Transverse colon (tissue), 4 donors: ENCODE results near the gene PHRF1. TPM values are rescaled to one million over a fixed set of nuclear protein-coding genes. Genes with fewer than 3 reads are reported as not detected.

Experiments
- DNase-seq: peaks from one replicate; pipeline ENCODE4 v3.0.0-alpha.2; 2019
- H3K27ac ChIP-seq, 4 donors: fragments of 200-600 bp; sonication (generic); 2 replicates each; pipeline ENCODE4 v1.5.1; 2016 to 2018; ENCODE audit warnings: inconsistent platforms in 4 of 4
- H3K27me3 ChIP-seq: fragments of 200-600 bp; sonication (generic); 2 replicates; pipeline ENCODE4 v1.5.1; 2017; ENCODE audit warnings: inconsistent platforms
- H3K36me3 ChIP-seq, 4 donors: fragments of 200-600 bp; sonication (generic); 2 replicates each; pipeline ENCODE4 v1.5.1; 2017 to 2019; ENCODE audit warnings: inconsistent platforms in 4 of 4
- H3K4me1 ChIP-seq, 4 donors: fragments of 200-600 bp; sonication (generic); 2 replicates each; pipeline ENCODE4 v1.5.1; 2017 to 2020; ENCODE audit warnings: inconsistent platforms in 4 of 4
- H3K4me3 ChIP-seq, 4 donors: fragments of 200-600 bp; sonication (generic); 1 replicate in 1 of 4; 2 replicates in 3 of 4; pipeline versions ENCODE4 v1.5.1 to v1.6.1; 2017 to 2019; ENCODE audit warnings: inconsistent platforms in 4 of 4
- H3K9me3 ChIP-seq, 2 donors: fragments of 200-600 bp; sonication (generic); 2 replicates each; pipeline ENCODE4 v1.5.1; 2017 to 2019; ENCODE audit warnings: inconsistent platforms in 2 of 2
- EP300 ChIP-seq: sonication (generic); formaldehyde crosslinking; IDR thresholded peaks from one replicate; pipeline ENCODE4 v1.6.1; 2017; ENCODE audit warnings: antibody characterized with exemption, low read depth
- POLR2A ChIP-seq: fragments of 450-650 bp; IDR thresholded peaks from one replicate; pipeline ENCODE4 v1.6.1; 2016; ENCODE audit warnings: antibody characterized with exemption, mild to moderate bottlenecking, moderate library complexity
- POLR2AphosphoS5 ChIP-seq, 3 donors: sonication (generic); formaldehyde crosslinking; IDR thresholded peaks; one replicate each; pipeline ENCODE4 v1.6.1; 2016; ENCODE audit warnings: antibody characterized with exemption in 3 of 3
- WGBS, 2 donors: methylation state at CpG; one replicate each; pipeline ENCODE4 v1.1.5; 2018; ENCODE audit warnings: low coverage in 1 of 2; 5-methylcytosine and 5-hydroxymethylcytosine counted together
- in situ Hi-C, 4 donors: fragments of 200-750 bp; cut with MboI; loops; one replicate each; pipeline versions ENCODE4 v1.15.0 to v1.15.1; 2017; ENCODE audit warnings: low sequenced_read_pairs in 3 of 4, low pct_ligation_motif_present in 1 of 4, low pct_unique_long_range_greater_than_20kb in 1 of 4
- intact Hi-C: fragments of 100-400 bp; cut with DNase I; formaldehyde crosslinking; loops from one replicate; pipeline ENCODE4 v1.15.1; 2023; ENCODE audit warnings: low total_unique reads
- total RNA-seq, 4 donors: library from RNA; depleted of rRNA; stranded (reverse); fragments of >200 nt; gene quantifications; one replicate each; pipeline ENCODE4 v1.1.0, GENCODE V29; 2016
- TF ChIP-seq, protein P1 (sequence below), 5 experiments: fragments of 200-600 bp in 3 of 5; fragments of 450-650 bp in 2 of 5; sonication (generic) in 3 of 5; IDR thresholded peaks; 1 replicate in 2 of 5; 2 replicates in 3 of 5; pipeline ENCODE4 v1.5.1; 2016 to 2017; ENCODE audit warnings: antibody characterized with exemption in 5 of 5, inconsistent platforms in 3 of 5, mild to moderate bottlenecking in 2 of 5, moderate library complexity in 1 of 5

The PHRF1 gene
- total RNA-seq, 4 donors from 2014 or later: 28.4 to 60.6 (median 43.2) TPM

DNA sequence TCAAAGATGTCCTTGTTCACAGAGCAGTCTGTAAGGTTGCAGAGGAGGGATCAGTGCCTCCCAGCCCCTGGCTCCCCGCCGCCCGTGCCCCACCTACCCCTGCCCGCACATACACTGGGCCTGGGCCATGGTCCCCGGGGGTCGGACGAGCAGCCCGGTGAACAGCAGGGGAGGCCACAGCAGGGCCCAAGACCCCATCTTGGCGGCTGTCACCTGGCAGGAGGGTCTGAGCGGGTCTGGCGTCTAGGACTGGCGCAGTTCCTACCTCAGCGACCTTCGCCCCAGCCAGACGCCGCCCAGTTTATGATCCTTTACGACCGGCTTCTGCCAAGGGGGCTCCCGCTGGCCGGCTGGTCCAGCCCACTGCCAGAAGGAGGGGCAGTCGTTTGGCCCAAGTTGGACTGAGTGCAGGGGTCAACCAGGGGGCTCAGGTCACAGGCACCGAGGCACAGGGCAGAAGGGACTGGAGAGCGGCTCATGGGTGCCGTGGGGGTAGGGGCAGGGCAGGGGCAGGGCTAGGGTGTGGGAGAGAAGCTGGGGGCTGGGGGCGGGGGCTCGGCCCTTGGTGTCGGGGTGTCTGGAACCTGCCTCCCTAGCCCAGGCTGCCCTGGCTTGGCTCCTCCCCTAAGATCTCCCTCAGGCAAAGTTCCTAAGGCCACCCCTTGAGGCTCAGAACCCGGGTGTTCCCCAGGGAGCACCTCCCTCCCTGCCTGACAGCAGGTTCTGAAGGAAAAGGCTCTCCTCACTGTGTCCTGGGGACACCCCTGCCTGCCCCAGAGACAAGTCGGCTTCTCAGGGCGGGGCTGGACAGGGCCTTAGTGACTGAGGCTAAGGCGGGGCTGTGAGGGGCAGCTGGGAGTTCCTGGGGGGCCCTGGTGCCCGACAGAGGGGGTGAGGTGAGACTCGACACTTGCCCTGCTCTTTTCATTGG, 48.7 kb downstream of the PHRF1 start, which contains the start of gene CDHR5:
CDHR5 (minus strand) TSS at position 251 of the 931 bp plus-strand sequence; CDS start at position 198, 53 bp downstream.
- Histone ChIP-seq H3K27me3 (peaks cover 26% of the 10 kb centered on the region), H3K4me3 (peak within 1 kb of the TSS in 3 of 4 donors; percentile 37 to 52 (median 42)), H3K4me1 (peaks cover 6 to 22% (median 19%) of the 10 kb centered on the region in 4 donors), H3K9me3 (no peaks in the 10 kb centered on the region), H3K36me3 (no peaks in the 10 kb centered on the region), H3K27ac (peak within 1 kb of the TSS; percentile 82 to 91 (median 86))
- TF ChIP-seq, protein P1, sequence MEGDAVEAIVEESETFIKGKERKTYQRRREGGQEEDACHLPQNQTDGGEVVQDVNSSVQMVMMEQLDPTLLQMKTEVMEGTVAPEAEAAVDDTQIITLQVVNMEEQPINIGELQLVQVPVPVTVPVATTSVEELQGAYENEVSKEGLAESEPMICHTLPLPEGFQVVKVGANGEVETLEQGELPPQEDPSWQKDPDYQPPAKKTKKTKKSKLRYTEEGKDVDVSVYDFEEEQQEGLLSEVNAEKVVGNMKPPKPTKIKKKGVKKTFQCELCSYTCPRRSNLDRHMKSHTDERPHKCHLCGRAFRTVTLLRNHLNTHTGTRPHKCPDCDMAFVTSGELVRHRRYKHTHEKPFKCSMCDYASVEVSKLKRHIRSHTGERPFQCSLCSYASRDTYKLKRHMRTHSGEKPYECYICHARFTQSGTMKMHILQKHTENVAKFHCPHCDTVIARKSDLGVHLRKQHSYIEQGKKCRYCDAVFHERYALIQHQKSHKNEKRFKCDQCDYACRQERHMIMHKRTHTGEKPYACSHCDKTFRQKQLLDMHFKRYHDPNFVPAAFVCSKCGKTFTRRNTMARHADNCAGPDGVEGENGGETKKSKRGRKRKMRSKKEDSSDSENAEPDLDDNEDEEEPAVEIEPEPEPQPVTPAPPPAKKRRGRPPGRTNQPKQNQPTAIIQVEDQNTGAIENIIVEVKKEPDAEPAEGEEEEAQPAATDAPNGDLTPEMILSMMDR (IDR thresholded peaks at IDR 0.05): no peak
- TF ChIP-seq POLR2A (peak; percentile 81), EP300 (no peak), POLR2AphosphoS5 (IDR thresholded peaks at IDR 0.05) (peak; percentile 26 to 91 (median 90))
- intact Hi-C loops: no loop called here
- in situ Hi-C loops: no loop called here
- 48% methylated on average over 33 of the region's 33 CpGs; no CpG with 5 or more reads in 1 of the 2 donors for WGBS, 2 donors
- DNase-seq: peak; percentile 83

GRCh38 chr11:625636-626268, 49.5 kb downstream of the PHRF1 start:
- Histone ChIP-seq H3K27ac (peak overlapping the region; percentile 82 to 91 (median 86)), H3K36me3 (no peaks in the 10 kb centered on the region), H3K4me3 (peak overlapping the region in 1 of 4 donors; percentile 52), H3K27me3 (peaks cover 26% of the 10 kb centered on the region), H3K4me1 (peaks cover 6 to 22% (median 19%) of the 10 kb centered on the region in 4 donors), H3K9me3 (no peaks in the 10 kb centered on the region)
- TF ChIP-seq POLR2AphosphoS5 (IDR thresholded peaks at IDR 0.05): no peak
- in situ Hi-C loops: no loop called here
- intact Hi-C loops: no loop called here
- DNase-seq: peak; percentile 60
- 44 to 80% methylated on average over 1 to 21 of the region's 22 CpGs for WGBS, 2 donors

DNA sequence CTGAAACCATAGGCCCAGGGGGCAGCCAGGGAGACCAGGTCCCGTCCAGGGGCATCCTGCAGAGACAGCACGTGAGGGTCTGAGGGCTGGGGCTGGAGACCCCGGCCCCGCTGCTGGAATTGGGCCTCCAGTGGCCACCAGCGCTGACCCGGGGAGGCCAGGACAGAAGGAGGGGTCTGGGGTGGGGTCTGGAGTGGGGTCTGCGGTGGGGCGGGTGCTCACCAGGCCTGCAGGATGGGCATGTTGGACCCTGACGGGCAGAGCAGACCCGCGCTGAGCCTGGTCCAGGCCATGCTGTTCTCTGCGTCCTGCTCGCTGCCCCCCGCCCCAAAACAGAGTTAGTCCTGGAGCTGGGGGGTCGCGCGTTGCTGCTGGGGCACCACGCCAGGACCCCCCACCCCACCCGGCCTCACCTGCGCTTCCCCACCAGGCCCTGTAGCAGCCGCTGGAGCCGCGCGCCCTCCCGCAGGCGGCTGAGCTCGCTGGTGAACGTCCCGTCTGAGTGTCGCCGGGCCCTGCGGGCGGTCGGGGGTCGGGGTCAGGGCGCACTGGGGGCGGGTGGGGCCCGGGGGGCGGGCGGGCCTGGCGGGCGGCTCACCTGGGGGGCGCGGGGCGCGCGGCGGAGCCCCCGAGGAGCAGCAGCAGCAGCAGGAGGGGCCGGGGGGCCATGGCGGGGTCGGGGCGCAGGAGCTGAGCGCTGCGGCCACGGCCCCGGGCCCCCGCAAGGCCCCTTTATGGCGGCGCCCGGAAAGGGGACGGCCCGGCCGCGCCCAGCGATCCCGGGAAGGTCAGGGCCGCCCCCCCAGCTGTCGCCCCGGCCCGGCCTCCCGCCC, 50.4 kb downstream of the PHRF1 start, which contains the start of gene SCT:
SCT (minus strand) TSS at position 707 of the 833 bp plus-strand sequence; CDS start at position 669, 38 bp downstream.
- in situ Hi-C loops: no loop called here
- peaks cover 26% of the 10 kb centered on the region for H3K27me3 ChIP-seq
- DNase-seq: no peak
- peaks cover 6 to 22% (median 19%) of the 10 kb centered on the region in 4 donors for H3K4me1 ChIP-seq
- TF ChIP-seq POLR2A: no peak
- no peak for TF ChIP-seq POLR2AphosphoS5 (IDR thresholded peaks at IDR 0.05)
- H3K36me3 ChIP-seq: no peaks in the 10 kb centered on the region
- H3K27ac ChIP-seq: no peak within 1 kb of the TSS
- peak within 1 kb of the TSS in 1 of 4 donors; percentile 4 for H3K4me3 ChIP-seq
- WGBS, 2 donors: 11 to 40% methylated on average over 1 to 25 of the region's 72 CpGs
- intact Hi-C loops: no loop called here
- no peaks in the 10 kb centered on the region for H3K9me3 ChIP-seq

DNA sequence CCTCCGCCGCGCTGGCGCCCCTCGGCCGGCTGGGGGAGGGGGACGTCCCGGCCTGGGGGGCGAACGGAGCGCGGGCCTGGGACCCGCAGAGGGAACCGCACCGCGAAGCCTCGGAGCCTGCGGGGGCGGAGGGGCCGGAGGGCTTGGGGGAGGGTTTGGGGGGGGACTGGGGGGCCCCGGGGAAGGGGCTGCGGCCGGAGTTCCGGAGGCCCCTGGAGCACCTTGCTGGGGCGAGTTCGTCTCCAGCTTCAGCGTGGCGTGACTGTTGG, 51.0 kb downstream of the PHRF1 start:
- intact Hi-C loops: no loop called here
- Histone ChIP-seq H3K4me3 (peak overlapping the region in 1 of 4 donors; percentile 4), H3K4me1 (peaks cover 6 to 22% (median 19%) of the 10 kb centered on the region in 4 donors), H3K36me3 (no peaks in the 10 kb centered on the region), H3K9me3 (no peaks in the 10 kb centered on the region), H3K27ac (no peak overlapping the region), H3K27me3 (peaks cover 26% of the 10 kb centered on the region)
- TF ChIP-seq POLR2AphosphoS5 (IDR thresholded peaks at IDR 0.05) (no peak), POLR2A (no peak), EP300 (no peak)
- TF ChIP-seq, protein P1 (IDR thresholded peaks at IDR 0.05): no peak
- 34% methylated on average over 12 of the region's 28 CpGs; no CpG with 5 or more reads in 1 of the 2 donors for WGBS, 2 donors
- no peak for DNase-seq
- in situ Hi-C loops: no loop called here
